GM12878 (cell line): ENCODE measurements around the gene PDE10A.
"Not testable (repeated sequence)": the region's sequence is repeated elsewhere in the genome, so short reads cannot be mapped to it uniquely, and the experiment has no call there.

ENCODE experiments used
- CHD4 ChIP-seq: fragments of 200-600 bp; sonication (generic); IDR thresholded peaks from 2 replicates; pipeline ENCODE4 v1.6.1; 2016; ENCODE audit warnings: mild to moderate bottlenecking
- CTCF ChIP-seq, 3 experiments: IDR thresholded peaks in 2 of 3; conservative IDR thresholded peaks in 1 of 3; 2 replicates each; pipeline ENCODE4 v1.5.1; 2011; ENCODE audit warnings: low read depth in 3 of 3, low read length in 3 of 3, mild to moderate bottlenecking in 3 of 3, control low read depth in 2 of 3, moderate library complexity in 2 of 3, inconsistent platforms in 1 of 3, mixed read lengths in 1 of 3; ENCODE audit not compliant: control insufficient read depth in 2 of 3, insufficient read depth in 1 of 3; ENCODE audit errors: extremely low read depth in 1 of 3
- DPF2 ChIP-seq: fragments of 450-650 bp; IDR thresholded peaks from 2 replicates; pipeline ENCODE4 v1.6.1; 2017; ENCODE audit warnings: mild to moderate bottlenecking
- EP300 ChIP-seq, 2 experiments: fragments of 150-350 bp in 1 of 2; IDR thresholded peaks; 2 replicates each; pipeline ENCODE4 v1.6.1; 2011 to 2012; ENCODE audit warnings: low read depth in 2 of 2, low read length in 2 of 2, borderline replicate concordance in 1 of 2, improper control_type of control experiment in 1 of 2, inconsistent platforms in 1 of 2; ENCODE audit not compliant: control insufficient read depth in 1 of 2
- GABPA ChIP-seq: IDR thresholded peaks from 2 replicates; pipeline ENCODE4 v1.6.1; 2014; ENCODE audit warnings: antibody characterized with exemption, low read depth, mild to moderate bottlenecking, inconsistent platforms
- MXI1 ChIP-seq: fragments of 150-350 bp; IDR thresholded peaks from 2 replicates; pipeline ENCODE4 v1.6.1; 2011; ENCODE audit warnings: low read depth, mild to moderate bottlenecking, inconsistent platforms, low read length, improper control_type of control experiment
- NFIC ChIP-seq: IDR thresholded peaks from 2 replicates; pipeline ENCODE4 v1.6.1; 2012; ENCODE audit warnings: low read depth, mild to moderate bottlenecking, inconsistent platforms, low read length, moderate library complexity
- POLR2A ChIP-seq: IDR thresholded peaks from 2 replicates; pipeline ENCODE4 v1.6.1; 2011; ENCODE audit warnings: low read depth, mild to moderate bottlenecking, low read length
- POLR2AphosphoS5 ChIP-seq: IDR thresholded peaks from 2 replicates; pipeline ENCODE4 v1.6.1; 2011; ENCODE audit warnings: mild to moderate bottlenecking, low read length, inconsistent platforms
- TAF1 ChIP-seq: IDR thresholded peaks from 2 replicates; pipeline ENCODE4 v1.6.1; 2011; ENCODE audit warnings: mild to moderate bottlenecking, low read depth, low read length, borderline replicate concordance
- ZBTB33 ChIP-seq: fragments of 450-650 bp; IDR thresholded peaks from 2 replicates; pipeline ENCODE4 v1.6.1; 2017; ENCODE audit warnings: mild to moderate bottlenecking
- ZBTB40 ChIP-seq: fragments of 450-650 bp; IDR thresholded peaks from 2 replicates; pipeline ENCODE4 v1.6.1; 2016; ENCODE audit warnings: mild to moderate bottlenecking, moderate library complexity, borderline replicate concordance
- TF ChIP-seq, protein P1 (sequence below): IDR thresholded peaks from 2 replicates; pipeline ENCODE4 v1.6.1; 2011; ENCODE audit warnings: low read depth, mild to moderate bottlenecking, low read length, moderate library complexity, borderline replicate concordance; ENCODE audit errors: extremely low read depth

GRCh38 chr6:165558097-165558496 lies 104.9 kb downstream of the PDE10A start:
- not testable (repeated sequence) for TF ChIP-seq NFIC; CTCF (IDR thresholded peaks at IDR 0.05 in 2 of 3, conservative IDR thresholded peaks at IDR 0.05 in 1 of 3; ENCODE audit: control insufficient read depth in 2 of 3, extremely low read depth in 1 of 3, insufficient read depth in 1 of 3, low read depth in 3 of 3, low read length in 3 of 3); EP300 (IDR thresholded peaks at IDR 0.05; ENCODE audit: borderline replicate concordance in 1 of 2, control insufficient read depth in 1 of 2, low read depth in 2 of 2, low read length in 2 of 2); TAF1; ZBTB33; GABPA; CHD4; POLR2AphosphoS5; ZBTB40; MXI1; POLR2A; DPF2
- TF ChIP-seq, protein P1, sequence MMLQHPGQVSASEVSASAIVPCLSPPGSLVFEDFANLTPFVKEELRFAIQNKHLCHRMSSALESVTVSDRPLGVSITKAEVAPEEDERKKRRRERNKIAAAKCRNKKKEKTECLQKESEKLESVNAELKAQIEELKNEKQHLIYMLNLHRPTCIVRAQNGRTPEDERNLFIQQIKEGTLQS: not testable (repeated sequence)
